AG10803 (cell line): ENCODE data around the gene CRABP2.

Source experiments
- DNase-seq: peaks from one replicate; pipeline ENCODE4 v3.0.0; 2010; ENCODE audit warnings: low read depth
- H3K4me3 ChIP-seq: 2 replicates; pipeline ENCODE4 v1.5.1; 2011; ENCODE audit warnings: mild to moderate bottlenecking, low read length, control low read depth
- CTCF ChIP-seq: conservative IDR thresholded peaks from 2 replicates; pipeline ENCODE4 v1.5.1; 2011; ENCODE audit warnings: mild to moderate bottlenecking, low read length, control low read depth, inconsistent platforms

Gene CRABP2

DNA sequence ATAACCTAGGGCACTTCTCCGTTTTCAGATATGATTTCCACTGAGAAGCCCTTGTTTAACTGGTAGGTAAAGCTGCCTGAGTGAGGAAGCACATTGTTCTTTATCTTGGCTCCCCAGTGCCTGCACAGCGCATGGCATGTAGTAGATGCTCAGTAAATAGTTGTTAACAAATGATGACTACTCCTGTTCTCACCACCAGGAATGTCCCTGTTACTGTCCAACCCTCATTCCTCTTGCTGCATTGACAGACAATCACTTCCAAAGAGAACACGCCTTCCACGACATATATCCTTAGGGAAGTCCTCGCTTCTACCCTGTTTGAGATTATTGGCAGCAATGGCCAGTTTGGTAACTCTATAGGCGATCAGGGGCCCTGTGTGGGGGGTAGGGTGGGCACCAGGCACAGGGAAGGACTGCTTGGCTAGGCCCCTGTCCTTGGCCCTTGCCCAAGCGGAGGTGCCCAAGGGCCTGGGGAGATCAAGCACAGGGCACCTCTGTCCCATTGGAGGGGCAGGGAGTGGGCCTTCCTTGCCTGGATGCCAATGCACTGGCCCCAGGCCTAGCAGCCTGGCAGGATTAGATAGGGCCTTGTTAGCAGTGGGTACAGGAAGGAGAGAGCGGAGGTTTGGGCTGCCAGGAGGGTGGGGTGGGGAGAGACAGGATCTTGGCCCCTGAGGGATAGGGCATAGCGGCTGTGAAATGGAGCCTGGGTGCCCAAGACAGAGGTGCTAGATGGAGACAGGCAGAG is 38.3 kb downstream of the CRABP2 start:
- no peak for TF ChIP-seq CTCF
- no peak overlapping the region for H3K4me3 ChIP-seq
- no peak for DNase-seq

GRCh38 chr1:156665539-156665938 is 39.8 kb downstream of the CRABP2 start:
- no peak overlapping the region for H3K4me3 ChIP-seq
- no peak for DNase-seq
- TF ChIP-seq CTCF = no peak

DNA sequence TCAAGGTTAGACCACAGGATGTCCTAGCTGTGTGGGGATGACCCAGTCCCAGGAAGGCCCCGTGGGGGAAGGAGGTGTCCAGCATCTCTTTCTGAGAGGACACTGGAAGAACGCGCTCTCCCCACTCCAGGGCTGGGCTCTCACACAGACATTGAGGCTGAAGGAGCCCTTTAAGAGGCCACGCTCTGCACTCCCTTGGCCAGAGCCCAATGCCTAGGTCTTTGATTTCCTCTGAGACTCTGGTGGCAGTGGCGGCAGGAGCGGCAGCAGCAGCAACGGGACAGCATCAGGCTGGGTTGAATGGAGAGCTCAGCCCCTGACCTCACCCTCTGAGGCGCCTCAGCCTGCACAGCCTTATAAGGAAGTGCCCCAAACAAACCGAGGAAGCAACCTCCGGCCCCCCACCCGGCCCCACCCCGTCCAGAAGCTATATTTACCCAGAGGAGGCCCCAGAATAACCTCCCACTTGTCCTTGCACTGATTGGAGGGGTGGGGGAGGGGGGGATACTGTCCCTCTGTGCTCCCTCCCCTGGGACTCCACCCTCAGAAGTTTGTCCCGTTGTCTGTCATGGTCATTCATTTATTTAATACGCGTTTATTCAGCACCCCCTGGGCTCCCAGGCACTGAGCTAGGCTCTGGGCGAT is 40.5 kb downstream of the CRABP2 start:
- no peak for DNase-seq
- TF ChIP-seq CTCF = no peak
- no peak overlapping the region for H3K4me3 ChIP-seq

GRCh38 chr1:156664046-156664766 is 41.2 kb downstream of the CRABP2 start:
- no peak overlapping the region for H3K4me3 ChIP-seq
- TF ChIP-seq CTCF = no peak
- peak; percentile 52 for DNase-seq

- DNase-seq = no peak
- no peak for TF ChIP-seq CTCF
- H3K4me3 ChIP-seq = no peak overlapping the region
These were observed 42.2 kb downstream of the CRABP2 start for GRCh38 chr1:156663178-156663577.

- no peak for DNase-seq
- H3K4me3 ChIP-seq = no peak overlapping the region
These were observed 42.7 kb downstream of the CRABP2 start for GRCh38 chr1:156662800-156663055.

More at GRCh38 chr1:156662800-156663055, 42.7 kb downstream of the CRABP2 start:
- no peak for TF ChIP-seq CTCF
